ENCODE measurements around the gene ZNF512B. TPM values are rescaled to one million over a fixed set of nuclear protein-coding genes. Genes with fewer than 3 reads are reported as not detected.

Gene ZNF512B
- total RNA-seq, 4 donors from 2014 or later = 13.4 to 24.8 (median 19.0) TPM

- intact Hi-C loops (cut with DNase I) = no loop called here
- peak in 1 of 2 donors; percentile 2 for DNase-seq
- Histone ChIP-seq H3K27me3 (no peaks in the 10 kb centered on the region), H3K9me3 (no peaks in the 10 kb centered on the region), H3K4me1 (peaks cover 11 to 16% of the 10 kb centered on the region in 2 donors), H3K4me3 (replicated peaks in 1 of 3) (no peak overlapping the region), H3K27ac (no peak overlapping the region), H3K36me3 (peaks cover 25 to 42% of the 10 kb centered on the region in 2 donors)
- TF ChIP-seq POLR2A (IDR thresholded peaks at IDR 0.05) (no peak), CTCF (IDR thresholded peaks at IDR 0.05) (no peak)
- 93 to 95% methylated on average over 23 to 24 of the region's 27 CpGs for WGBS, 2 donors
Measured at GRCh38 chr20:63966172-63966943, 3.4 kb downstream of the ZNF512B start.

DNA sequence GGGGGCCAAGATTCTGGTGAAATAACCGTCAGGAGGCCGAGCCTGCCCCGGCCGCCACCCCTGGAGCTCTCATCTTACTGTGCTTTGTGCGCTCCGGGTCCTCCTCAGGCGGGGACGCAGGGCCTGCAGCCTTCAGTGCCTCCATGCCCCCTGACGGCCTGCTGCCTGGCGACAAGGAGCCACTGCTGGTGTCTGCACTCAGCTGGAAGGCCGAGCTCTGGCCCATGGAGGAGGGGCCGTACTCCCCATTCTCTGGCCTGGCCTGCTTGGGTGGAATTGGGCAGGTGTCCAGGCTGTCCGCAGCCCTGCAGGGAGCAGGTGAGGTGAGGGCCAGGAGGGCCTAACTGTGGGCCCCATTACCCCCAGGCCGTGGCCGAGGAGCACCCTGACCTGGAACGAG is 5.3 kb downstream of the ZNF512B start:
- Histone ChIP-seq H3K27me3 (no peaks in the 10 kb centered on the region), H3K36me3 (peaks cover 37 to 47% of the 10 kb centered on the region in 2 donors), H3K27ac (no peak overlapping the region), H3K4me1 (peaks cover 7 to 10% of the 10 kb centered on the region in 2 donors), H3K9me3 (no peaks in the 10 kb centered on the region), H3K4me3 (replicated peaks in 1 of 3) (no peak overlapping the region)
- WGBS, 2 donors = 98% methylated on average over 7 to 9 of the region's 16 CpGs
- TF ChIP-seq POLR2A (IDR thresholded peaks at IDR 0.05) (no peak), CTCF (IDR thresholded peaks at IDR 0.05) (no peak)
- peak in 1 of 2 donors; percentile 3 for DNase-seq
- intact Hi-C loops (cut with DNase I) = no loop called here

DNA sequence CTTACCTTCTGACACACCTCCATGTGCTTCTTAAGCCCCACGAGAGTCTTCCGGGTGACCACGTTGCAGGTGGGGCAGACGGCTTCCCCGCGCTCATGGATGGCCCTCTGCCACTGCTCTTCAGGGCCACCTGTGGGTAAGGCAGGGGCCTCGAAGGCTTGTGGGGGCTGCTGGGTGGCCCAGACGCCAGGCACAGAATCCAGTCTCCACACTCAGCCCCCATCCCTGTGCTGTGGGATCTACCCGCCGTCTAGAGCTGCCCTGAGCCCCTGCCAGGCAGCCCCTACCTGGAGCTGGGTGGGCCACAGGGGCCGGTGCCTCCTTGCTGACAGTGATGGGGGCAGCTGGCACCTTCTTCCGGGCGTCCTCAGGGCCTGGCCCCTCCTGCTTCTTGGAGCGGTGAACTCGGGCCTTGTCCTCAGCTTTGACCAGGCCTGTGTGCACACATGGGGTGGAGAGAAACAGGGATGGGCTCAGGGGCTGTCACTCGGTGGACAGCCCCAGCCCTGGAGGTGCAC is 5.9 kb downstream of the ZNF512B start:
- intact Hi-C loops (cut with DNase I) = no loop called here
- 98% methylated on average over 13 of the region's 16 CpGs; no CpG with 5 or more reads in 1 of the 2 donors for WGBS, 2 donors
- H3K36me3 ChIP-seq = peaks cover 39 to 48% of the 10 kb centered on the region in 2 donors
- H3K27ac ChIP-seq = no peak overlapping the region
- no peaks in the 10 kb centered on the region for H3K9me3 ChIP-seq
- no peaks in the 10 kb centered on the region for H3K27me3 ChIP-seq
- peaks cover 4 to 7% of the 10 kb centered on the region in 2 donors for H3K4me1 ChIP-seq
- DNase-seq = no peak
- H3K4me3 ChIP-seq (replicated peaks in 1 of 3) = no peak overlapping the region
- TF ChIP-seq CTCF (IDR thresholded peaks at IDR 0.05) = no peak
- TF ChIP-seq POLR2A (IDR thresholded peaks at IDR 0.05) = no peak

DNA sequence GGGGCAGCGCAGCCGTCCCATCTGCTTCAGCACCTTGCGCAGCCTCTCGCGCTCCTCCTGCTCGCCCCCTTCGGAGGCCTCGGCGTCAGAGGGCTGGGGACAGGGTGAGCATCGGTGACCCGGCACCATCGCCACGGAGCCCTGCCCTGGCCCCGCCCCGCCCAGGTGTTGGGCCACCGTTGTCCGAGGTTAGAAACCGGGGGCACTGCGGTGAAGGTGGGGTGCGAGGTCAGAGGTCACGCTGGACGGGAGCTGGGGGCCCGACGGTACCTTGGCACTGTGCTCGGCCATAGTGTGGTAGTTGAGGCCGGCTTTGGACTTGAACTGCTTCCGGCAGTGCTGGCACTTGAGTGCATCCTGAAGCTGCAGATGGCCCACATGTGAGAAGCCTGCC is 6.4 kb downstream of the ZNF512B start:
- intact Hi-C loops (cut with DNase I) = no loop called here
- H3K4me1 ChIP-seq = peaks cover 0 to 2% of the 10 kb centered on the region in 2 donors
- H3K27me3 ChIP-seq = no peaks in the 10 kb centered on the region
- no peak overlapping the region for H3K4me3 ChIP-seq (replicated peaks in 1 of 3)
- no peak overlapping the region for H3K27ac ChIP-seq
- TF ChIP-seq POLR2A (IDR thresholded peaks at IDR 0.05) (no peak), CTCF (IDR thresholded peaks at IDR 0.05) (no peak)
- H3K36me3 ChIP-seq = peaks cover 39 to 48% of the 10 kb centered on the region in 2 donors
- DNase-seq = no peak
- 88 to 96% methylated on average over 17 to 18 of the region's 27 CpGs for WGBS, 2 donors
- H3K9me3 ChIP-seq = no peaks in the 10 kb centered on the region
